Measurements from ENCODE around the gene CAMK2B. TPM values are rescaled to one million over a fixed set of nuclear protein-coding genes. Genes with fewer than 3 reads are reported as not detected.

Gene CAMK2B
- total RNA-seq, 1 experiment from 2014 or later: 0.34 TPM

DNA sequence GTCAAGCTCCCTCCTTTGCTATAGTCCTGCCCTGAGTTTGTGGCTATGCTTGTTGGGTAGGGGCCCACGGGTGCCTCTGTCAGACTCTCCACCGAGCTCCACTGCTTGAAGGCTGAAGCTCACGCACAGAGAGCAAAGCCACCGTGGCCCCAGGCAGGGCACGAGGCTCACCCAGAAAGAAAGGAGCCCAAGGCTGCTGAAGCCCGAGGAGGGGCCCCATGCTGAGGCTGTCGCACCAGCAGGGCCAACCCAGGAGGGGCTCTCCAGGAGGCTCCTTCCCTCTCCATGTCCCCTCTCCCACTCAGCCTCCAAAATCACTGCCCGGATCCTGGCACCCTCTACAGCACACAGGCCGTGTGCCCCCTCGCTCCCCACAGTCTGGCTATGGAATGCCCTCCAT lies 74.1 kb downstream of the CAMK2B start:
- Histone ChIP-seq H3K27ac (ENCODE audit: low read depth, low read length) (no peak overlapping the region), H3K4me1 (ENCODE audit: control insufficient read depth in 1 of 2, insufficient read depth in 2 of 2, low read length in 2 of 2) (no peaks in the 10 kb centered on the region), H3K36me3 (ENCODE audit: control insufficient read depth in 1 of 2, insufficient read depth in 2 of 2, low read length in 2 of 2) (no peaks in the 10 kb centered on the region), H3K27me3 (ENCODE audit: insufficient read depth, low read length) (no peaks in the 10 kb centered on the region), H3K4me3 (replicated peaks in 1 of 2; ENCODE audit: low read depth in 1 of 2, low read length in 2 of 2) (no peak overlapping the region), H4K20me1 (ENCODE audit: insufficient read depth) (no peaks in the 10 kb centered on the region), H3K9me2 (ENCODE audit: insufficient read depth) (no peaks in the 10 kb centered on the region), H3K9ac (ENCODE audit: low read length) (no peak overlapping the region), H3K4me2 (ENCODE audit: low read length) (no peak overlapping the region), H3K79me2 (ENCODE audit: insufficient read depth, low read length) (no peaks in the 10 kb centered on the region), H2AFZ (ENCODE audit: low read depth, low read length, poor library complexity, severe bottlenecking) (no peak overlapping the region), H3K9me3 (ENCODE audit: control insufficient read depth in 1 of 2, insufficient read depth in 1 of 2, low read depth in 1 of 2, low read length in 2 of 2) (no peaks in the 10 kb centered on the region)
- TF ChIP-seq FOSL1 (IDR thresholded peaks at IDR 0.05; ENCODE audit: low read depth): no peak
- TF ChIP-seq, protein P1, sequence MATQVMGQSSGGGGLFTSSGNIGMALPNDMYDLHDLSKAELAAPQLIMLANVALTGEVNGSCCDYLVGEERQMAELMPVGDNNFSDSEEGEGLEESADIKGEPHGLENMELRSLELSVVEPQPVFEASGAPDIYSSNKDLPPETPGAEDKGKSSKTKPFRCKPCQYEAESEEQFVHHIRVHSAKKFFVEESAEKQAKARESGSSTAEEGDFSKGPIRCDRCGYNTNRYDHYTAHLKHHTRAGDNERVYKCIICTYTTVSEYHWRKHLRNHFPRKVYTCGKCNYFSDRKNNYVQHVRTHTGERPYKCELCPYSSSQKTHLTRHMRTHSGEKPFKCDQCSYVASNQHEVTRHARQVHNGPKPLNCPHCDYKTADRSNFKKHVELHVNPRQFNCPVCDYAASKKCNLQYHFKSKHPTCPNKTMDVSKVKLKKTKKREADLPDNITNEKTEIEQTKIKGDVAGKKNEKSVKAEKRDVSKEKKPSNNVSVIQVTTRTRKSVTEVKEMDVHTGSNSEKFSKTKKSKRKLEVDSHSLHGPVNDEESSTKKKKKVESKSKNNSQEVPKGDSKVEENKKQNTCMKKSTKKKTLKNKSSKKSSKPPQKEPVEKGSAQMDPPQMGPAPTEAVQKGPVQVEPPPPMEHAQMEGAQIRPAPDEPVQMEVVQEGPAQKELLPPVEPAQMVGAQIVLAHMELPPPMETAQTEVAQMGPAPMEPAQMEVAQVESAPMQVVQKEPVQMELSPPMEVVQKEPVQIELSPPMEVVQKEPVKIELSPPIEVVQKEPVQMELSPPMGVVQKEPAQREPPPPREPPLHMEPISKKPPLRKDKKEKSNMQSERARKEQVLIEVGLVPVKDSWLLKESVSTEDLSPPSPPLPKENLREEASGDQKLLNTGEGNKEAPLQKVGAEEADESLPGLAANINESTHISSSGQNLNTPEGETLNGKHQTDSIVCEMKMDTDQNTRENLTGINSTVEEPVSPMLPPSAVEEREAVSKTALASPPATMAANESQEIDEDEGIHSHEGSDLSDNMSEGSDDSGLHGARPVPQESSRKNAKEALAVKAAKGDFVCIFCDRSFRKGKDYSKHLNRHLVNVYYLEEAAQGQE (IDR thresholded peaks at IDR 0.05; ENCODE audit: low read depth): no peak
- TF ChIP-seq, protein P2, sequence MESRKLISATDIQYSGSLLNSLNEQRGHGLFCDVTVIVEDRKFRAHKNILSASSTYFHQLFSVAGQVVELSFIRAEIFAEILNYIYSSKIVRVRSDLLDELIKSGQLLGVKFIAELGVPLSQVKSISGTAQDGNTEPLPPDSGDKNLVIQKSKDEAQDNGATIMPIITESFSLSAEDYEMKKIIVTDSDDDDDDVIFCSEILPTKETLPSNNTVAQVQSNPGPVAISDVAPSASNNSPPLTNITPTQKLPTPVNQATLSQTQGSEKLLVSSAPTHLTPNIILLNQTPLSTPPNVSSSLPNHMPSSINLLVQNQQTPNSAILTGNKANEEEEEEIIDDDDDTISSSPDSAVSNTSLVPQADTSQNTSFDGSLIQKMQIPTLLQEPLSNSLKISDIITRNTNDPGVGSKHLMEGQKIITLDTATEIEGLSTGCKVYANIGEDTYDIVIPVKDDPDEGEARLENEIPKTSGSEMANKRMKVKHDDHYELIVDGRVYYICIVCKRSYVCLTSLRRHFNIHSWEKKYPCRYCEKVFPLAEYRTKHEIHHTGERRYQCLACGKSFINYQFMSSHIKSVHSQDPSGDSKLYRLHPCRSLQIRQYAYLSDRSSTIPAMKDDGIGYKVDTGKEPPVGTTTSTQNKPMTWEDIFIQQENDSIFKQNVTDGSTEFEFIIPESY (IDR thresholded peaks at IDR 0.05; ENCODE audit: extremely low read depth, insufficient replicate concordance, low read length): no peak
- TF ChIP-seq SP1 (IDR thresholded peaks at IDR 0.05; ENCODE audit: low read depth): no peak
- TF ChIP-seq, protein P3, sequence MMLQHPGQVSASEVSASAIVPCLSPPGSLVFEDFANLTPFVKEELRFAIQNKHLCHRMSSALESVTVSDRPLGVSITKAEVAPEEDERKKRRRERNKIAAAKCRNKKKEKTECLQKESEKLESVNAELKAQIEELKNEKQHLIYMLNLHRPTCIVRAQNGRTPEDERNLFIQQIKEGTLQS (IDR thresholded peaks at IDR 0.05): no peak
- TF ChIP-seq, protein P4, sequence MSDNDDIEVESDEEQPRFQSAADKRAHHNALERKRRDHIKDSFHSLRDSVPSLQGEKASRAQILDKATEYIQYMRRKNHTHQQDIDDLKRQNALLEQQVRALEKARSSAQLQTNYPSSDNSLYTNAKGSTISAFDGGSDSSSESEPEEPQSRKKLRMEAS (IDR thresholded peaks at IDR 0.05): no peak
- no peak for TF ChIP-seq CEBPB (IDR thresholded peaks at IDR 0.05; ENCODE audit: low read depth)
- no peak for TF ChIP-seq TCF7L2 (IDR thresholded peaks at IDR 0.05; ENCODE audit: borderline replicate concordance, extremely low read depth, insufficient read depth, insufficient read length)
- intact Hi-C loops (cut with micrococcal nuclease): no loop called here
- no peak for DNase-seq (ENCODE audit: low read depth, low spot score)
- ATAC-seq: no peak
- CTCF ChIA-PET: no interaction called here
- BruUV-seq (replicated peaks): no TSS peak
- RAD21 ChIA-PET (ENCODE audit: low non-redundant PET in 1 of 2, low total read pairs in 2 of 2, uncharacterized antibody in 2 of 2, unreplicated experiment in 2 of 2): no interaction called here
- POLR2A ChIA-PET: no interaction called here
